22Rv1 (cell line): ENCODE data around the gene RERE.

ENCODE experiments used
- CTCF ChIP-seq: fragments of 450-650 bp; IDR thresholded peaks from 2 replicates; pipeline ENCODE4 v1.5.1; 2017; ENCODE audit warnings: mild to moderate bottlenecking
- ZFX ChIP-seq: fragments of 450-650 bp; IDR thresholded peaks from 2 replicates; pipeline ENCODE4 v1.6.1; 2017; ENCODE audit warnings: antibody characterized with exemption, borderline replicate concordance

DNA sequence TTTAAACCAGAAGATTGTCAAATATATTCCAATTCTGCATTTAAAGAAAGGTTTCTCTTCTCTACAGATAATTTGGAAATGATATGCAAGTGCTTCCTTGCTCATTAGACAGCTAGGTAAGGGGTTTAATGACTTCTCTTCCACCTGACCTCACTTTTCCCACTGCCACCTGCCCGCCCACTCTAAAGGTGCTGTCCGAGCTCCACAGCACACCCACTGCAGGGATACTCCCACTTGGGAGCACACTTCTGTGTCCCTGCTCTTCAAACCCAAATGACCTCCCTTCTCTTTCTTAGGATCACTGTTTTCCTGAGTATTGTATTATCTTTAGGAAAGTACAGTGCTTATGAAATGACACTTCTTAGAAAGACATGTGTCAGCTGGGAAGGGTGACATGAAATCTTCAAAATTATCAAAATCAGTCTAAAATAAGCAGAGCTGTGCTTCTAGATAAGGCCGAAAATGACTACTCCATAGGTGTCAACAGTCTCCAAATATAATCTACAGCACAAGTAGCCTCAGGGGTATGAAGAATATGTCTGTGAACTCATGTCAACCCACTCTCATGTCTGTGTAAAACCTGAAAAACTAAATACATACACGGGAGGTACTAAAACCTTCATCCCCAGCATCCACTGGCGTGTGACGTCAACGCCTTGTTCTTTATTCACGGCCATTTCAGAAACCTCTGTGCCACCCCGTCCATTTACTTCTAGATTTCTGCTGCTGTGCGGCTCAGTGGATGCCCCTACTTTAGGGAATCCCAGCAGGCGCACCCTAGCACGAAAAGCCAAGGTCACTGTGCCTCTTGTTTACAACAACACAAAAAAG lies 428.5 kb downstream of the RERE start:
- no peak for TF ChIP-seq CTCF
- no peak for TF ChIP-seq ZFX
